ENCODE results near the gene DAPK3. TPM values are rescaled to one million over a fixed set of nuclear protein-coding genes. Genes with fewer than 3 reads are reported as not detected.
"Not testable (repeated sequence)": the region's sequence is repeated elsewhere in the genome, so short reads cannot be mapped to it uniquely, and the experiment has no call there.

Gene DAPK3
- 100 to 1,000 TPM in 1 of 12 donors, 10 to 100 TPM in 10, not detected in 1; 42.7 to 101 (median 66.3) TPM for polyA plus RNA-seq (ENCODE audit: insufficient read length in 12 of 12)
- long read RNA-seq, donor 1, partial matches to known transcripts, result 0 of 12 reads
- long read RNA-seq, donor 1, other reads (novel, unspliced or antisense), result 5 of 12 reads
- long read RNA-seq, donor 2, partial matches to known transcripts, result 0 of 15 reads
- long read RNA-seq, donor 2, other reads (novel, unspliced or antisense), result 10 of 15 reads
- long read RNA-seq, donor 3, partial matches to known transcripts, result 0 of 11 reads
- long read RNA-seq, donor 3, other reads (novel, unspliced or antisense), result 7 of 11 reads
- long read RNA-seq, donor 4, partial matches to known transcripts, result 0 of 10 reads
- long read RNA-seq, donor 4, other reads (novel, unspliced or antisense), result 5 of 10 reads
- long read RNA-seq, donor 5, transcript DAPK3-202 (9 exons, 2,257 nt), result major isoform, 8 of 49 reads
- long read RNA-seq, donor 5, transcript DAPK3-205 (3 exons, 2,058 nt), result minor isoform, 6 of 49 reads
- long read RNA-seq, donor 5, partial matches to known transcripts, result 0 of 49 reads
- long read RNA-seq, donor 5, other reads (novel, unspliced or antisense), result 31 of 49 reads
- long read RNA-seq, donor 6, partial matches to known transcripts, result 0 of 15 reads
- long read RNA-seq, donor 6, other reads (novel, unspliced or antisense), result 11 of 15 reads
- long read RNA-seq, donor 7, partial matches to known transcripts, result 0 of 9 reads
- long read RNA-seq, donor 7, other reads (novel, unspliced or antisense), result 8 of 9 reads
- long read RNA-seq, donor 8, transcript DAPK3-206 (4 exons, 671 nt), result major isoform, 5 of 36 reads
- long read RNA-seq, donor 8, transcript DAPK3-202 (9 exons, 2,257 nt), result major isoform, 5 of 36 reads
- long read RNA-seq, donor 8, partial matches to known transcripts, result 0 of 36 reads
- long read RNA-seq, donor 8, other reads (novel, unspliced or antisense), result 20 of 36 reads
- long read RNA-seq, donor 9, partial matches to known transcripts, result 7 of 25 reads
- long read RNA-seq, donor 9, other reads (novel, unspliced or antisense), result 11 of 25 reads
- long read RNA-seq, donor 10, transcript DAPK3-206 (4 exons, 671 nt), result major isoform, 5 of 33 reads
- long read RNA-seq, donor 10, partial matches to known transcripts, result 5 of 33 reads
- long read RNA-seq, donor 10, other reads (novel, unspliced or antisense), result 18 of 33 reads
- long read RNA-seq, donor 11, partial matches to known transcripts, result 0 of 22 reads
- long read RNA-seq, donor 11, other reads (novel, unspliced or antisense), result 17 of 22 reads

DNA sequence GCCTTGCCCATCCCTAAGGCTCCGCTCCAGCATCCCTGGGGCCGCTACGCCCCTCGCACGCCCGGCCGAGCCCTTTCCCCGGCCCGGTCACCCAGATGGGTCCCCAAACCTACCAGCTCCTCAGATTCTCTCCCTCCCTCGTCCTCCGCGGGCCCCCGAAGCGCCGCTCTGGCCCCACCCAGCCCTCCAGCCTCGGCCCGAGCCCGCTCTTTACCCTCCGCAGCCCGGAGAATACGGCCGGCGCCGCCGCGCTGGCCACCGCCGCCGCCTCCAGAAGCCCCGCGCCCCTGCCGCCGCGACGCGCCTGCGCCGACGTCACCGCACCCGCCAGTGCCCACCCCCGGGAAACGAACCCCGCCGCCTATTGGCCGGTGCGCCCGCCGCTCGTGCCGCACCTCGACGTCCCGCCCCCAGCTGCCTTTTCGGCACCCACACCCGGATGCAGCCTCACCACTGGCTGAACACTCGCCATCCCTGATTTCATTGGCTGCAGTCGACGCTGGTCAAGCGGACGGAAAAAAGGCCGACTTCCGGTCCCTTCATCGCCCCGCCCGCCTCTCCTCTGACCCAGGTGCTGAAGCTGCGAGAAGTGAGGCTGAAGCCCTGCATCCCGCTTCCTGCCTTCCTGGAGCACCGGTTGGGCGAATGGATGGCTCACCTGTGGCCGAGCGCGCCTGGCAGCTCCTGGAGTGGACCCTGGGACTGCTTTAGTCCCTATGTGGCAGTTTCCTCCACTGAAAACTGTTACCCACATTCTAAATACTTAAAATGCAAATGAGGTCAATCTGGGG is at the start of gene DAPK3:
DAPK3 (minus strand) TSS at position 292 of the 791 bp plus-strand sequence. CDS start 1,364 bp downstream, outside the sequence.
- peak; percentile 97 for DNase-seq

GRCh38 chr19:4019578-4019977 is 48.7 kb upstream of the DAPK3 start:
- DNase-seq, result no peak

DNA sequence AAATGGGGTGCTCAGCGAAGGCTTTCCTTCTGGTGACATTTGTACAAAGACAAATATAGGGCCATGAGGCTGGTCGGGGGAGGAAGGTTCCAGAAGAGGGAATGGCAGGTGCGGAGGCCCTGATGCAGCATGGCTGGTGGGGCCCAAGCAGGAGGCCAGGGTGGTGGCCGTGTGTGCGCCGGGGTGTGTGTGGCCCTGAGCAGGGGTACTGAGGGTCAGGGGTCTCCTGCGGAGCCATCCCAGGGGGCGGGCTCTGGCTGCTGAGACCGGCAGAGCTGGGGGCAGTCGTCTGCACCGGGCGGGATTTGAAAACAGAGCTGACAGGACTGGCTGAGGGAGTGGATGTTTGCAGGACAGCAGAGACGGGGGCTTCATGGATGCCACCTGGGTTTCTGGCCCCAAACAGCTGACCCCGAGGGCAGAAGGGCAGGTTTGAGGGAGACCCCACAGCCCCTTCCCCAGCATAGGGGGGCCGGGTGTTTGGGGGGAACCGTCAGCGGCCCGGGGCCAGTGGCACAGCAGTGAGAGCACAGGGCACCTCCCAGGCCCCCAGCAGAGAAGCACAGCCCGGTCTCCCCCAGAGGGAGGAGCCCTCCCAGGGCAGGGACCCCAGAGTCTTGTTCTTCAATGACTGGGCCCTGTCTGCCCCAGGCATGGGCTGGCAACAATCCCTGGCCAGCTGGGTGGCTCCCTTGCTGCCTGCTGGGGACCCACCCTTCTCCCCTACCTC is 48.0 kb upstream of the DAPK3 start:
- DNase-seq, result no peak

- DNase-seq, result no peak
Observed at GRCh38 chr19:4018140-4018613, 47.3 kb upstream of the DAPK3 start.

DNA sequence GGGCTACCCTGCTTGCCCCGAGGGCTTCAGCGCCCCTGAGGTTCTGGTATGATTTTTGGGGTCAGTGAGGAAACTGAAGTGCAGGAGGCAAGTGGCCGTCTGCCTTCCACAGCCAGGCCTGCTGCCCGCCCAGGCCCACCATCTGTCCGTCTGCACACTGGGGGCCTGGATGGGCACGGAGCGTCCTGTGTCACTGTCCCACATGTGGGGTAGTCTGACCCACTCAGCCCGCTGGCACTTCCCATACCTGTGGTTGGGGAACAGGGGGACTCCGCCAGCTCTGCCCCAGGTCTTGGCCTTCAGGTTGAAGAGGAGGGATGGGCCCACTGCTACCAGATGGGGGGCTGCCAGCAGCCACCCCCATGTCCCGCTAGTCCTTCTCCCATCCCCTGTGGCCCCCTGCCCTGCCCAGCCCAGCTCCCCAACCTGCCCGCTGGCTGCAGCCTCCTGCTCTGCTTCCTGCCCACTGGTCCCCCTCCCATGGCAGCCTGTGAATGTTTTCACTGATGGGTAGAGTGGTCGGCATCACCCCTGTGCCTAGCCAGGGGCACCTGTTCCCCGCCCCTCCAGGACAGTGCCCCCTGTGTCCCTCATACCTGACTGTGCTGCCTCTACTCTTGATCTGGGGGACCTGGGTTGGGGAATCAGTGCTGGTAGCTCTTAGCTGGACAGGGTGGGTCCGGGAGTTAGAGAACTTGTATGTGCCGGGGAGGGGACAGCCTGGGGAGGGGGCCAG is 46.2 kb upstream of the DAPK3 start:
- no peak for DNase-seq

GRCh38 chr19:4016486-4016885 is 45.6 kb upstream of the DAPK3 start:
- DNase-seq, result no peak

DNA sequence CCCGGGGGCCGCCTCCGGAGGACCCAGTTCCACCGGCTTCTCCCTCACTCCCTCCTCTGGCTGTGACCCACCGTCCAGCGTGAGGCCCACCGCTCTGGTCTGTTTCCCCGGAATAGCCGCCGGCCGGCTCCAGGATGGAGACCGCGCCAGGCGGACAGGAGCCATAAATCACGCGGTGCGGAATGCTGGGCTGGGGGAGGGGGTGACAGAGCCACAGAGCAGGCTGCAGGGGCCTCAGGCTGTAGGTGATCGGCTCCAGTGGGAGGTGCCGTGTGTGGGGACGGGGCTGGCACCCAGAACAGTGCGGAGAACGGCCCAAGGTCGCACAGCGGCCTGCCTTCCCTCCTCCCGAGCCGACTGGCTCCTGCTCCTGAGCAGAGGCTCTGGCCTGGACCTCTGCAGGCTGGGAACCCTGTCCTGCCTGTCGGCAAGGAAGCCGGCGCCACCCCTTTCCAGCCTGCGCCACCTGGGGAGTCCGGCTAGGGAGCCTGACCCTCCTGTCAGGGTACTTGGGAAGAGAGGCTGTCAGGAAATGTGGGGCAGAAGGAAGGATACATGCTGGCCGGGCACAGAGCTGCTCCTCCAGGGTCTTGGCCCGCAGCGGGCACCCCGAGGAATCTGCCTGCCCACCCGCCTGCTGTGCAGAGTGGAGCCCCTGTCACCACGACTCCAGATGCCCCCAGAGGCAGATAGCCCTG is 45.0 kb upstream of the DAPK3 start:
- peak; percentile 41 for DNase-seq

DNA sequence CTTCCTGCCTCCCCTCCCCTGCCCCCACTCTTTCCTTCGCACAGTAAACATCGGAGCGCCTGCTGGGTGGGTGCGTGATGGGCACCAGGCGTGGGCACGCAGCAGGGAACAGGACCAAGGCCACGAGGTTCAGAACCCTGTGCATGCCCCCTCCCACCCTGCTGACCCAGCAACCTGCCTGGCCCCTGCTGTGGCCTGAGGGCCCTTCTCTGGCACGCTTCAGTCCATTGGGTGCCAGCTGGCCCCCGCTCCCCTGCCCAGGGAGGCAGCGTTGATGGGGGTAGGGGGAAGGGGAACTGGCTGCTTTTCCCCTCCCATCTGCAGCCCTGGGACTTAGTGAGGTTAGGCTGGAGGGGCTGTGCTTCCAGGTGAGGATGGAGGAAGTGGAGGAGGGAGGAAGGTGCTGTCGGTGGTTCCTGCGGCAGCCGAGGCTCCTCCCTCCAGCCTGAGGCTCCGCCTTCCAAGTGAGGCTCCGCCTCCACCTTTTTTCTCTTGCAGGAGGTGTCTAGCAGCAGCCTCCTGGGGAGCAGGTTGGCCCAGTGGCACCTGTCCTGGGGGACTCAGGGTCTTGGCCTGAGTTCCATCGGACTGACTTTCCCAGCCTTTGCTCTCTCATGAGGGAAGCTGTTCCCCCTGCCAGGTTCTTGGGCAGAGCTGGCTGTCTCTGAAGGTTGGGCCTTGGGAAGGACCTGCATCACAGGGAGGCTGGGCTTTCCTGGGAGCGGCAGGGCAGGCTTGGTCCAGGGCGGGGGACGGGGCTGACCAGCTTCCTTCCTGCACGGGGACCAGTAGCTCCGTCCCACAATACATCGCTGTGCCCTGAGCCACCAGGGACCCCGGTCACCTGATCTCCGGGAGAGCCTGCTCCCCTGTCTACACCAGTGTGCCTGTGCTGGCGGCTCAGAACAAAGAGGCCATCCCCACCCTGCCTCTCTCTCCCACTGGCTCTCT is 43.9 kb upstream of the DAPK3 start:
- no peak for DNase-seq

DNA sequence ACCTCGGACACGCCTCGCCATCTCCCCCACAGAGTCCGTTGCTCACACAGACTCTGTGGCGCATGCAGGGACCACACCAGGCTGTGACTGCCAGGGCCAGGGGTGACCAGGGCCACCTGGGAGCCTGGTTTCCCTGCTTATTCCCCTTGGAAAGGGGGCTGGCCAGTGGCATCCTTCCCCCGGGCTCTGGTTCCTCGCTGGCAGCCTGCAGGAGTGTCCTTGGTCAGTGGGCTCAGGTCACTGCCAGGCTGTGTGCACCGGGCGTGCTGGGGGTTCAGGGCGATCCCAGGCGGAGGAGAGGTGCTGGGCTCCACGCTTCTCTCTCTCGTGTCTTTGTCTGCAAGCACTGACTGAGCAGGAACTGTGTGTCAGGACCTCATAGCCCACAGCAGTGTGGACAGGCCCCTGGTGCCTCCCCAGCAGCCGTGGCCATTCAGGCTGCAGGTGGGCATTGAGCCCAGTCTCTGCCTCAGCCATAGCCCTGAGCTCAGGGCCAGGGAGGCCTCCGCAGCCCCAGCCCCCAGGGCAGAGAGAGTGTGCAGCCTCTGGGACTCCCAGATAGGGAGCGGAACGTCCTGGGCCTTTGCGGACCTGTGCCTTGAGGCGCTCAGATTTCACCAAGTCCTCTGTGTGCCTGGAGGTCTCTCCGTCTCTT is 43.1 kb upstream of the DAPK3 start:
- no peak for DNase-seq

- no peak for DNase-seq
Observed at GRCh38 chr19:4012975-4013634, 42.2 kb upstream of the DAPK3 start.

DNA sequence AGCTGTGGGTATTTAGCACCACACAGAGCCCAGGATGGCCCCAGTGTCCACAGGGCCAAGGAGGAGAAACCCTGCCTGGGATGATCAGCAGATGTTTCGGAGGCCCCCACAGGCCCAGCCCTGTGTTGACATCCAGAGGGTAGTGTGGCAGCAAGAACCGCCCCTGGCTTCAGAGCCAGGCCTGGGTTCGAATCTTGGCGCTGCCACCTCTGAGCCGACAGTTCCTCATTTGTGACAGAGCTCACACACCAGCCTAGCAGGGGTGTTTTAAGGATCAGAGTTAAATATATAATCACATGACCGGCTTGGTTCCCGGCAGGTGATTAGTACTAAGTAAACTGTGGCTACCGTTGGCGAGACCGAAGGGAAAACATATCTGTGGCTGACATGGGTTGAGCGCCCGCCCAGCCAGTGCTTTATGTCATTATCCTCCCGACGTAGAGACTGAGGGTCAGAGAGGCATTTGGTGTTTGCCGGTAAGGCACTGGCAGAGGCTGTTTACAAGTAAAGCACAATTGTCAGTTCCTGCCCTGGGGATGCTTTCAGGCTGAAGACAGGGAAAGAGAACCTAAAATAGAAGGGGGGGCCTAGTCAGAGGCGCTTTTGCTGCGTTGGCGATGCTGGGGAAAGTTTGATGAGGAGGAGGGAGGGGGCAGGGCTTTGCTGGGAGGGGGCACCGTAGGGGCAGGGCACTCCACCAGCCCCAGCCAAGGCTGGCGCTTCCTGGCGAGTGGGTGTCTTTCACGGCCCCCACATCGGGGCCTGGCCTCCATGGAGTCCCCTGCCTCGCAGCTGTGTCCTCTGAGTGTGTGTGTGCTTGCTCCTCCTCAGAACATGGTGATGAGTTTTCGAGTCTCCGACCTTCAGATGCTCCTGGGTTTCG is 41.4 kb upstream of the DAPK3 start:
- DNase-seq, result no peak

DNA sequence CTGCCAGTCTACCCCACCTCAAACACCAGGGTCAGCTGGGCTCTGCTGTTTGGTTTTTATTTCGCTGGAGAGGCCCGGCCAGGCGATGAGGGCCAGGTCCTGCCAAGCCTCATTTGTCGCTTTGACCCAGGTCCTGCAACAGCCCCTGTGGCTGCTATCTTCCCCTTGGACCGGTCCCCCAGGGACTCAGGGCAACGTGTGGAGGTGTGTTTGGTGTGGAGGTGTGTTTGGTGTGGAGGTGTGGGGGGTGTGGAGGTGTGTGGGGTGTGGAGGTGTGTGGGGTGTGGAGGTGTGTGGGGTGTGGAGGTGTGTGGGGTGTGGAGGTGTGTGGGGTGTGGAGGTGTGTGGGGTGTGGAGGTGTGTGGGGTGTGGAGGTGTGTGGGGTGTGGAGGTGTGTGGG is 40.5 kb upstream of the DAPK3 start:
- not testable (repeated sequence) for DNase-seq

DNA sequence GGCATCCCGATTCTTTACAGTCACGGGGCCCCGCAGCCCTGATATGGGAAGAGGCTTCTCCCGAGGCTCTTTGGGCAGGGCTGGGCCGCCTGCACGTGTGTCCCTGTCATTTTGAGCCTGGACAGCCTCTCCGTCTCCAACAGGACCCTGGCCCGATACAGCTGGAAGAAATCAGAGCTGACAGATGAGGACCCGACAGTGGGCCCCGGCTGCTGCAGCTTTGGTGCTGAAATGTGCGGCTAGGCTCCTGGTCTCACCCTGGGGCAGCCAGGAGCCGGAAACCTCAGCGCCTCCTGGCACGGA is 39.9 kb upstream of the DAPK3 start:
- no peak for DNase-seq

DNA sequence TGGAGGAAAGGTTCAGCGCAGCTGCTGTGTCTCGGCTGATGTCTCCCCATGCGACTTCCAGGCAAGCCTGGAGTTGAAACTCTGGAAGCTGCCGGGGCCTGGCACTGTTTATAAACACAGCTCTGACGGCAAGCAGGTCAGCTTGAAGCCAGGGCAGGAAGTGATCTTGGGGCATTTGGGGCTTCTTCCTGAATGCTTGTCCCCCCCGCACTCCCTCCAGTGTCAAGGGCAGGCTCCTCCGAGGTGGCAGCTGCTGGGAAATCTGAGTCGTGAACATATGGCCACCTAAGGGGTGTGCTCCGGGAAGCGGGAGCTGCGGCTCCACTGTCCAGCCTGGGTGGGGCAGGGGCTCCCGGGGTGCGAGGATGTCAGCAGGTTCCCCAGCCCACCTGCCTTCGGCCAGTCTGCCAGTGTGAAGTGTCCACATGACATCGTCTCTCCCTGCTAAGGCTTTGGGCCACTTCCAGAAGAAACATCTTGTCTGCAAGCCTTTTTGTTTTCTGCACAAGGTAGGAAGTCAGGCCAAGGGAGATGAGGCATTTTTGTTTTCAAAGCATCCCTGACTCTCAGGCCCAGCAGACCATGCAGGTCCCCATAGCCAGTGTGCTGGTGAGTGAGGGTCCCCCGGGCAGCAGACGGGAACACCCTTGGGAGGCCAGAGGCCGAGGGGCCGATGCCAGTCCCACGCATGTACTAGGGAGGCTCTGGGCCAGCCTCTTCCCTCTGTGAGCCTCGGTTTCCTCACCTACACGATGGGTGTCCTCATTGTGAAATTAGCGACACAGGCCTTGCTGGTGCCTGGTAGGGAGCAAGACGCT is 39.3 kb upstream of the DAPK3 start:
- DNase-seq, result no peak

Measured in muscle of arm (tissue), 14 donors.